ENCODE data around the gene RNF144A.

Gene RNF144A

DNA sequence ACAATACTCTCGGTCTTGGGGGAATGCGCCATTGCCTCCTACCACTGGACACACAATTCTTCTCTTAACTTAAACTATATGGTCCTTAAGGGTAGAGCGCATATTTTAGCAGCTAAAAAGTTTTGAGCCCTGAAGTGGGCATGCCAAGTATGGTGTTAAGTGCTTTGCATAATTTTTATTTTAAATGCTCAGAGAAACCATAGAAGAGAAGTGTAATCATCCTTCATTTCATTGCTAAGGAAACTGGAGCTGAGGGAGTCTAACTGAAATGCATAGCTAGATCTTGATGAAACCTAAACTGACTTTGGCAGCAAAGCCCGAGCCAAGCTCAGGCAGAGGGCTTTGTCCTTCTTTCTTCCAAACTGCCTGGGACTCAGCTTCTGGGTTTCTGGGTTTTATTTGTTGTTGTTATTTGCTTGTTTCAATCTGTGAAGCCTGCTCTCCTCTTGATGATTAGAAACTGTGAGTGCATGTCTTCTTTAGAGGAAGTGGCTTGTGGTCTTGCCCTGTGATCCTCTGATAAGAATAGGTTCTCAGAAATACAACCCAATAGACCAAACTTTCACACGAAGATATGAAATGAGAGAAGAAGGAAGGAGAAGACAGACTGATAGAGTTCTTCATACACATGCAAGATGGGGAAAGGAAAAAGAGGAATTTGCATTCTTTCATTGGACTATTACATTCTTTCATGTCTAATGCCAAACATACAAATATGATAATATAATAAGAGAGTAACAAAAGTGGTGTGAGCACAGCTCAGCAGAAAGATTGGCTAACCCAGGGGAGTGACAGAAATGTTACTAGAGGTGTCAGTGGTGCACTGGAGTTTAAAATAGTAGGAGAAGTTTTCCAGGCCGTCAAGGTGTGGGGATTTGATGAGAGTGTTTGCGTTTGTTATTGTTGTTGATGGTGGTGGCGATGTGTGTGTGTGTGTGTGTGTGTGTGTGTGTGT is 7.5 kb upstream of the RNF144A start:
- DNase-seq = peak; percentile 31 to 37

DNA sequence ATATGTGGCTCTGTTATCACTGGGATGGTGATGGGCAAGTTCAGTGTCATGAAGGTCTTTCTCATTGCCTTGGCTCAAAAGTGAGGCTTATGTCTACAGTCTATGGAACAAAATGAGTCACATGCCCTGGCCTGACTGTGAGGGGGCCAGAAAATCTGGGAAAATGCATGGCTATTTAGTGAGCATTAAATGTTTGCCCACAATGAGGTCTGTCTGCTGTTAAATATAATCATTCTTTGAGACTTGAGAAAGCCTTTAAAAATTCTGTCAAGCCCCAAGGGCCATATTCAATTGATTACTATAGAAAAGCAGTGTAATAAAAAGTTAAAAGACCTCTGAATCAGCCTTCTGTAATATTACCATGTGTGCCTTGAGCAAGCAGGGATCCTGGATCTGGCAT is 5.5 kb upstream of the RNF144A start:
- no peak for DNase-seq

DNA sequence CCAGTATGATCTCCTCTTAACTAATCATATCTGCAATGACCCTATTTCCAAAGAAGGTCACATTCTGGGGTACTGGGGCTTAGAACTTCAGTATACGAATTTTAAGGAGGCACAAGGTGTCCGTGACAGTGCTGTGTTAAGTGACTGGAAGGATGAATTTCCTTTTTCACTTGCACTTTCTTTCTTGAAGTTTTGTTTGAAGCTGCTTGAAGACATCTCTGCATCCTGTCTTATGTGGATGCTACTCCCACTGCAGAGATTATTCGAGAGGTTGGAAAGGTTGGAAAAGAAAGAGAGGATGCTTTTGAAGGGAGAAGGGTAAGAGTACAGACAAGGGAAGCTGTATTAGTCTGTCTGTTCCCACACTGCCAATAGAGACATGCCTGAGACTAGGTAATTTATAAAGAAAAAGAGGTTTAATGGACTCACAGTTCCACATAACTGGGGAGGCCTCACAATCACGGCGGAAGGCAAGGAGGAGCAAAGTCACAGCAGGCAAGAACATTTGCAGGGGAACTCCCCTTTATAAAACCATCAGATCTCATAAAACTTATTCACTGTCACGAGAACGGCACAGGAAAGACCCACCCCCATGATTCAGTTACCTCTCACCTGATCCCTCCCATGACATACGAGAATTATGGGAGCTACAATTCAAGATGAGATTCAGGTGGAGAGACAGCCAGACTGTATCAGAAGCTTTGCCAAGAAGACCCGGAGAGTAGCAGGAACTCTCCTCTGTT is 3.6 kb upstream of the RNF144A start:
- DNase-seq = peak; percentile 61 to 64

DNA sequence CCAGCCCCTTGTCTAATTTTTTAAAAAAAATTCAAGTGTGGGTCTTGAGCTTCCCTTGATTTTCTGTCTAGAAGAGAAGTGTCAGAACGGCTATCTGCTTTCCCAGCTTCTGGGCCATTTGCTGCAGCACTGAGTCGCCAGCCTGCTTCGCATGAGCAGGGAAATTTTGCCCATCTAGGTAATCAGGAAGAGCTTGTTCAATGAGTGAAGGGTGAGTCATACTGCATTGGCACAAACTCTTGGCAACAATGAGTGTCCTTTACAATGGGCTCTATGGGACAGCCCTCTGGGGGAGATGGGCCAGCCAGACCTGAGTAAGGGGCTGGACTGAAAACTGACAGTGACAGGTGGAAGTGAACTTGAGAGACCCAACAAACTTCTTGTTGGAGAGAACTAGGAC is 2.4 kb upstream of the RNF144A start:
- peak; percentile 33 to 38 for DNase-seq

DNA sequence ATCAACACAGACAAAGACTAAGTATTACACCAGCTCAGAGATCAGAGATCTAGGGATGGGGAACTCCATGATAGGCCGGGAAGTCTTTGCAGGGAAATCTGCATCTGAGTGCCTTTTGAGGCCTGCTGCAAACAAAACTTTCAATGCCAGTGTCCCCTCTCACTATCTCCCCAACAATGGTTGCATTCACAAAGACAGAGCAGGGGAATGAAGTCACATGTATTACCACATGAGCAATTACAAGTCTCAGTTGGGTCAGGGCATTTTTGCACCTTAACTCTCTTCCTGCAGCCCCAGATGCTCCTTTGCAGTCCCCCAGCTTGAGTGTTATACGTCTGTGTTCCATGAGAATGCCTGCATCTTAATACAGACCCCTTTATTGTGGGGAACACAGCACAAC is 1.8 kb upstream of the RNF144A start:
- no peak for DNase-seq

DNA sequence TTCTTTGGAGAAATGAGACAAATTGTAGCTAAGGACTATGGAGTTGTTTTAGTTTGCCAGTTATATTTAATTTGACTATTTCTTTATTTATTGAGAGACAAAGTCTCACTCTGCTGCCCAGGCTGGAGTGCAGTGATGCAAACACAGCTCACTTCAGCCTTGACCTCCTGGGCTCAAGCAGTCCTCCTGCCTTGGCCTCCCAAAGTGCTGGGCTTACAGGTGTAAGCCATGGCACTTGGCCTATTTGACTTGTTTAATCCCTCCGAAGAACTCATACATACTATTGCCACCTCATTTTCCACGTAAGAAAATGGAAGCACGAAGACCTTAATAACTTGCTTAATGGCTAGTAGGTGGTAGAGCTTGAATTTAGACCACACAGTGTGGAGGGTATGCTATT is 988 bp upstream of the RNF144A start:
- no peak for DNase-seq

DNA sequence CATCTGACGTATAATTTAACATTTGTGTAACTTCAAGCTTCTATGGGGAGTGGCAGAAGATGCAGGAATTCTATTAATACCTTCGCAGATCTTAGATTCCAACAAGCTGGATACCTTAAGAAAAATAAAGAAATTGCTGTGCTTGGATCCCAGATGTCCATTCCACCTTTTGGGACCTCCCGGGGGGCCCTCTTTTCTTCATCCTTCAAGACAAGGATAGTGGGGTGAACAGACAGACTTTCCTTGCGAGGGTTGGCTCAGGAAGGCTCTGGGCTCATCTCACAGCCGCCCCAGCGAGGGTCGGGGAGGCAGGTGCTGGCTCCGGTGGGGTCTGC is 509 bp upstream of the RNF144A start:
- no peak for DNase-seq

DNA sequence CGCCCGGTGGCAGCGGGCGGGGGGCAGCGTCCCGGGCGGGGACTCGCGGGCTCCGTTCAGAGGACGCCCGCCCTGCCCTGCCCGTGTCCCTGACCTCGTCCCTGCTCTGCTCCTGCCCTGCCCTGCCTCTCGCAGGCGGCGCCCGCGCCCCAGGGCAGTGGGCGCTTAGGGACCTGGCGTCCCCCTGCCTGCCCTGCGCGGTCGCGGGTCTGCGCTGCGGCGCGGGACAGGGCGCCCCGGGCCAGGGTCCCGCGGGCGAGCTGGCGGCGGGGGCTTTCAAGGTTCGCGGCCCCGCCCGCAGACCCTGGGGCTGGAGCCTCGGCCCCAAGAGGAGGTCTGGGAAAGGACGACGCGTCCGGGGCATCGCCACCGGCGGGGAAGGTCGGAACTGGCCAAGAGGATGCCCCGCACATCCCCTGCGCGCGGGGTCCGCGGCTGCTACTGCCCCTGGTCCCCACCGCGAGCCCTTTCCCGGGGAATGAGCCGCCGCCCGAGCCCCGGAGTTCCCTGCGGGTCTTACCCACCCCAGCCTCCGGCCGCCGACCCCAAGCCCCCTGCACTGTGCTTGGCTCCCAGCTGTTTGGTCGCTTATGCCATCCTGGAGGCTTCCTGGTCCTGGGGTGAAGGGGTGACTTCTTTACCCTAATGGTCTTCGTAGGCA is 679 bp downstream of the RNF144A start:
- no peak for DNase-seq

DNA sequence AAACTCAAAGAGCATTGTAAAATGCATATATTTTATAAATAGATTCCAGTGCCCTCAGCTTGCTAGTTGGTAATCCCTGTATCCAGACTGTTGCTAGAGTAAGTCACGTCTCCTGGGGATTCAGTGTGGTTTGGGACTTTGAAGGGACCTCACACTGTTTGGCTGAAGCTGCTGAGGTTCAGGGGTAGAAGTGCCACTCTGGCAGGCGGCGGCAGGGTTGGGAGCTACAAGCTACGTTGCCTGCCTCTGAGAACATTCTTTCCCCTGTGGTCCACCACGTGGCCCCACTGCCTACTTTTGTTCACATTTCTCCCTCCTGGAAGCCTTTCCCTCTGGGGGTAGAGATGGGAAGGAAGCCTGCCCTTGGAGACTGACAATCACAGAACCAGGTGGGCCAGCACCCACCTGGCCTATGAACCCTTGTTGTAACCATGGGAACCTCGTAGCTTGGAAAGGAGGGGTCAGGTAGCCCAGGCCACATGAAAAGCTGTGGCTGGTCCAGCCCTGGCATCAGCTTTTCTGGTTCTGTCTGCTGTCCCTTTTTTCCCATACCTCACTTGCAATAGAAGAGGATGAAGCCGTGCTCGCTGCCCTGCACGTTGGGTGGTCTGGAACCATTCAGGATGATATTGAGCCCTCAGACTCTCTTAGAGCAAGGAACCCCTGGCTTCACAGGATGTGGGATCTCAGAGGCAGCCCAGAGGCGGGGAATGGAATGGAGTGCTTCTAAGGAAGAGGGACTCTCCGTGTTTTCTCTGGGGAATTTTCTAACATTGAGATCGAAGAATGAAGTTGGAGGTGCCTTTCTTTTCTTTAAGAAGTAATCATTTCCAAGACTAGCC is 2.9 kb downstream of the RNF144A start:
- no peak for DNase-seq

DNA sequence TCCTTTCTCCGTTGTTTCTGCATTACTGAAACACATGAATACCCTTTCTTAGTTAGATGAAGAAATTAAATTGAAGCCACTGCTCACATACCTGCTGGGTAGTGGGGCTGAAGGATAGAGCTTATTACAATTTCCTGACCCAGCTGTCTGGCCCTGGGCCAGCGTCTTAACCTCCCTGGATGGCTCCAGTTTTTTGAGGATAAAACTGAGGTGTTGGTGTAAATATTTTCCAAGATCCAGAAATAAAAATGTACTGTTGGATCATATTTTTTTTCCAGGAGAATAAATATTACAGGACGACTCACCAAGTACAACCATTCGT is 3.5 kb downstream of the RNF144A start:
- no peak for DNase-seq

DNA sequence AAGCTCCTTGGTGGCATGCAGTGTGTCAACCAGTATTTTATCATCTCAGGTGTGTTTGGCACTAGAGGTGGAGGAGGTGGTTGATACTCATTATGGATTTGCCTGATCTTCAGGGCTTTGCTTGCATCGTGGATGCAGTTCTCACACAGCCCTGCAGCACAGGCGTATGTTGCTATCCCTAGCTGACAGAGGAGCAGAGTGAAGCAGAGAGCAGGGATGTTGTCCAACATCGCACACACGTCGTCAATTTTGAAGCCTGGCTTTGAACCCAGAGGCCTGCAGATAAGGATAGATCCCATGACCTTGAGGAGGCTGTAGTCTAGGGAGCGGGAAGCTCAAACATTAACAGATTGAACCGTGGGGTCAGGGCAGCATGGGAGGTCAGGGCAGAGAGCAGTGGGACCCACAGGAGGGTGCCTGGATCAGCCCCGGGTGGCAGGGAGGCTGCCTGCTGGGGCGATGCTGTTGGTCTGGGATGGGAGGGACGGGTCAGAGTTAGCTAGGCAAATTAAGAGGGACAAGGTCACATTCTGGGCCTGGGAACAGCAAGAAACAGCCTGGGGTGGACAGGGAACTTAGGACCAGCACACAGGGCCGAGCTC is 4.2 kb downstream of the RNF144A start:
- no peak for DNase-seq

DNA sequence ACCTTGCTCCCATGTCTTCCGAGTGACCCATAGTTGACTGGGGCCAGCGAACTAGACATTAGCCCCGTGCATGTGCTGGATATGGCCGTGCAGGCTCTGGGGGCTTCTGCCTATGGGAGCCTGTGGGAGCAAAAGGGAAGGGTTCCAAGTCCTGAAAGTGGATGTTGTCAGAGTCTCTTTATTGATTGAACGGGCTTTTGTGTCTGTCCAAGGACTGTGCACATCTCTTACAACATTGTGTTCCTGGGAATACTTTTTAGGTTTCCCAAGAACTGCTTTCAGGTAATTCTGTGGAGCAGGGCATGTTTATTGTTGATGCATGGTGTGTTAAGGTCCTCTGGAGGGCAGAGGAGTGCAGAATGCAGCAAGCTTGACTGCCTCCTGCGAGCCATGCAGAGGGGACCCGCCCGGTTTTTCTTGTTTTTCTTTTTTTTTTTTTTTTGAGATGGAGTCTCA is 5.0 kb downstream of the RNF144A start:
- no peak for DNase-seq

DNA sequence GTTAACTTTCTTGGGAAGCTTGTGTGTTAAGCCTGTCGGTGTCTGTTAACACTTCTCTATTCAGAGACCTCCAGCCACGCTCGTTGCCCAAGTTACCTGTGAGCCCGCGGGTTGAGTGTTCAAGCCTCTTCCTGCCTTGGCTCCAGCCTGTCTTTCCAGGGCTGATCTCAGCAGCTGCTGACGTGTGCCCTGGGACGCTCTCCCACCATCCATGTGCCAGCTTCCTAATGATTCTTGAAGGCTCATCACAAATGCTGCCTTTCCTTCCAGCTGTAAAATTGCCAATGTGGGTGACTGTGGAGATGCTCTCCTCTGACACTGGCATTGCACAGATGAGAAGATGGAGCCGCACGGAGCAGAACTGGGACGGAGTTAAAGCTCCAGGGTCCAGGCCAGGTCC is 6.1 kb downstream of the RNF144A start:
- no peak for DNase-seq

DNA sequence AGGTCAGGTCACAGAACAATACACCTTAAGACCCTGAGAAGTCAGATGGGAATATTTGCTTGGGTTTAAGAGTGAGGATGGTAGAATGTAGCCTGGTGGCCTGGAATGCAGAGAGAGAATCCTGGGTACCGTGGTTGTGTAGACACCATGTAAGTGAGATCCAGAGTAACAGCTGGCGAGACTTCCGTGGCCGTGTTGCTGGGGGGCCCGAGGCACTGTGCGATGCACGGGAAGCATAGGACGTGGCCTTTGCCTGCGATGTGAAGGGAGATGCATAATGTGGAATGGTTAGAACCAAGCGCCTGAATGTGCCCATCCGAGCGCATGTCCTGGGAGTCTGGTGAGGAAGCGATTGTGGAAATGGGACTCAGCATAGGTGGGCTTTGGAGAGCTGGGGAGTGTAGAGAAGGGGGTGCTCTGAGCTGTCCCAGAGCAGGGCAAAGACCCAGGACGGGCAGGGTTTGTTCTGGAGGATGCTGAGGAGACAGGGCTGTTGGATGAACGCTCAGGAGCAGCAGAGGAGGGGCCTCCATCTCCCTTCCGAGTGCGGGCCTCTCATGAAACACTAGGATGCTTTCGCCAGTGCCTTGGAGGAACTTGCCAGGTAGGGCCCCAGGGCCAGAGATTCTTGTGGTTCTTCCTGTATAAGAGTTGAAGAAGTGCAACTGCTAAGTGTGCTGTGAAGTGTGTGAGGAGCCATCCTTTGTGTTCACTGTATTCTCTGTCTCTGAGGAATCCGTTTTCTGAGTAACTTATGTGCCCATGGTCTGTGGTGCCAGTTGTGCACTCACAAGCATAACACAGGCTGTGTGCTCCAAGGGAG is 7.1 kb downstream of the RNF144A start:
- no peak for DNase-seq

DNA sequence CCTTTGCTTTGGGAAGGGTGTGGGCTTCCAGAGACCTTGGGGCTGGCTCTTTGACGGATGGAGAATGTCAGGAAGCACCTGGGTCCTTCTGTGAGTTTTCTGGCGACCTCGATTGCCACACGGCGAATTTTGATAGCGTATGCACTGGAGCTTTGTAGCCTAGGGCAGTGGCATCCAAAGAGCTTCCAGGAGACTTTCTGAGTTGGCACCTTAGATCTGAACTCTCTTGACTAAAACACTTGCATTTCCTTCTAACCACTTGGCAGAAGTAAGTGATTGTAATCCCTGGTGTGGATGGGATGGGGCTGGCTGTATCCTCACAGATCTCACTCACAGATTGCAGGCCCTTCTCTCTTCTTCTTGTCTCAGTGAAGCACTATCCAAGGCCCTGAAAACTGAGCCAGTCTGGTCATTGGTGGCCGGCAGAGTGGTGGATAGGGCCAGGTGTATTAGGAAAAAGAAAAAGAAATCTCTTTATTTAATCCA is 7.8 kb downstream of the RNF144A start:
- no peak for DNase-seq

DNA sequence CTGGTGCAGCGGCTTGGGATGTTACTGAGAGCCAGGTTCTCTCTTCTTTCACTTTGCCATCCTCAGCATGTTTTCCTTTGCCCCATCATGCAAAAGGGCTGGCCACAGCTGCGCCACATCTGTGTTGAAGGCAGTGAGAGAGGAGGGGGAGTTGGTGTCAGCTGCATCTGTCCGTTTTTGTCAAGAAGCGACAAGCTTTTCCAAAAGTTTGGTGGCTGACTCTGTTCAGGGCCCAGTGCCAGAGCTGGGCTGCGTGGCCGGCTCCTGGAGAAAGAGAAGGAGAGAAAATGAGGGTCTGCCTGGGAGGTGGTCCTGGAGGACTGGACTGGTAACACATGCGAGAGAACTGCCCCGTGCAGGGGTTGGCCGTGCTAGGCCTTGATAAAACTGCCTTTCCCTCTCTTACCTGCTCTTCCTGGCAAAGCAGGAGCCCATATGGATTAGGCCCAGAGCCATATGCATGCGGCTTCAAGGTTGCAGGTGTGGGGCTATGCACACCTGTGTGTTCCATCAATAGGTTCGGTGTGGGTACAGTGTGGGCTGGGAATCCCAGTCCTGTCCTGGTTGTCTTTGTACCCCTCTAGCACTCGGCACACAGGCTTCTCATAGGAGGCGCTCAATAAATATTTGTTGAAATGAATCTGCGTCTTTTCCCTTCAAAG is 9.0 kb downstream of the RNF144A start:
- no peak for DNase-seq

DNA sequence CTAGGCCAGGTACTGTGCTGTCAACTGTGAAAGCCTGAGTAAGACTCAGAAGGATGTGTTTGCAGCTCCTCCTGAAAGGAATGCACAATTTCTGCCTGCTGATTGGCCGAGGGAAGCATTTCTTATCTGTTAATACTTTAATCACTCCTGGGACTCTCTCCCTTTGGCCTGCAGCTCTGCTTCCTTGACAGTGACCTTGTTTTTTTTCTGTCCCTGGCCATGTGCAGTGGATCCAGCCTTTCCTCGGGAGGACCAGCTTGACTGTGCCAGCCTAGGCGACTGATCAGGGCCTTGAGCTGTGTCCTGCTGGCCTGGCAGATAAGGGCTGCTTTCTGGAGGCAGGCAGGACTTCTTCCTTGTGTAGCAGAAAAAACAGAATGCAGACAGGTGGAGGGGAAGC is 10.0 kb downstream of the RNF144A start:
- no peak for DNase-seq

DNA sequence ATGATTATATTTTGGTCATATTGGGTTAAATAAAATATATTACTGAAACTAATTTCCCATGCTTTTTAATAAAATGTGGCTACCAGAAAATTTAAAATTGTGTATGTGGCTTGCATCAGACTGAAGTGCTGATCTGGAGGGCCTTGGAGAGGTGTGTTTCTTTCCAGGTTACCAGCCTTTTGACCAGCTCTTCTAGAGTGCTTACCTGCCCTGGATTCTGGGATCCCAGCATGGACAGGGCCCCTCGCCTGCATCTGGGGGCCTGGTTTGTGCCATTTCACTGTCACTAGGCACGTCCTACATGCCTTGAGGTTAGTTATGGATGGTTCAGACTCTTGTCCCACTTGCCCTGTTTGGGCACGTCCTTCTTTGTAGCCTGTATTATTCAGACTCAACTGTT is 10.5 kb downstream of the RNF144A start:
- no peak for DNase-seq

DNA sequence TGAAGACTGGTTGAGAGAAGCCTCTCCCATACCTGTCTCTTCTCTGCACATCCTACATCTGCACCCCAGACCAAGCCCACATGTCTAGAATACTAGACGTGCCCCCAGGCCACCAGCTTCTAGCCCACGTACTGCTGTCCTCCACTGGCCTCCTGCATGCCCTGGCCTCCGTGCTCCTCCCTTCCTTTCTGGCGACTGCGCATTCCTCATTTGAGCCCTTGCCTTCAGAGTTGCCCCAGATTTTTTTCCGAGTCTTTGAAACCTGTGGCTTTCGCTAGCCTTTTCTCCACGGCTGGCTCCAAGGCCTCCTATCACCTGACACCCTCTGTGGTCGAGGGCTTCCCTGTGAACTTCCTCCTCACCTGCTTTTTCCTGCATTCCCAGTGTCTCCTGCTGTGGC is 11.2 kb downstream of the RNF144A start:
- no peak for DNase-seq

DNA sequence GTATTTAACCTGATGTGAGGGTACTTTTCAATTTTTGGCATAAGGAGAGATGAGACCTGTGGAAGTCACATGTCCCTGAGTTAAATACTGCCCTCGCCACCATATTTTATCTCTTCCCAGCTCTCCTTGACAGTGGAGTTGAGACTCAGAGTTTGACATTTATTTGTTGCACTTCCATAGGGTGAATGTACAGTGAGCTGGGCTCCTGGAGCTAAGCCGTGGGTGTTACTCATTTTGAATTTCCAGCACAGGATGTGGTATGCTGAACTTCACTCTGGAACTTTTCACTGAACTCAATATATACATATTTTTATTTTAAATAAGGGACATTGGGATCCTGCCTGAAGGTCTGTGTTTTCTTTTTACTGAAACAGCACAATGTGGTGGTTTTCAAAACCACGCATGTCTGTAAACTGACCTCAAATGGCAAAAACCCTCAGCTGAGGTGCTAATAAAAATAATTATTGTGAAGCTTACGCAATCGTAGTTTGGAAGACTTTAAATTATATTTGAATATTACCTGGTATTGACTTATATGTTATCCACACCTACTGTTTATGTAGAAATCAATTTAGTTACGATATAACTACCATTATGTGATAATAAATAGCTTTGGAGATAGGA is 12.1 kb downstream of the RNF144A start:
- no peak for DNase-seq
